NCI-H2107 treated with DMSO at 0.1 percent for 48 hours (cell line): ENCODE data around the gene HMGB1.

Source experiments
- DNase-seq: peaks from one replicate; lab custom pipeline; 2025; ENCODE audit not compliant: unreplicated experiment; lab: John Stamatoyannopoulos, UW

The HMGB1 gene

GRCh38 chr13:30435911-30436451 lies 29.8 kb downstream of the HMGB1 start:
- DNase-seq, result no peak

- DNase-seq, result no peak
Measured at GRCh38 chr13:30431269-30431940, 34.3 kb downstream of the HMGB1 start.

GRCh38 chr13:30429721-30430694 lies 35.7 kb downstream of the HMGB1 start:
- DNase-seq, result no peak

- DNase-seq, result no peak
Measured at GRCh38 chr13:30429235-30429634, 36.5 kb downstream of the HMGB1 start.

GRCh38 chr13:30423891-30424290 lies 41.8 kb downstream of the HMGB1 start:
- no peak for DNase-seq

DNA sequence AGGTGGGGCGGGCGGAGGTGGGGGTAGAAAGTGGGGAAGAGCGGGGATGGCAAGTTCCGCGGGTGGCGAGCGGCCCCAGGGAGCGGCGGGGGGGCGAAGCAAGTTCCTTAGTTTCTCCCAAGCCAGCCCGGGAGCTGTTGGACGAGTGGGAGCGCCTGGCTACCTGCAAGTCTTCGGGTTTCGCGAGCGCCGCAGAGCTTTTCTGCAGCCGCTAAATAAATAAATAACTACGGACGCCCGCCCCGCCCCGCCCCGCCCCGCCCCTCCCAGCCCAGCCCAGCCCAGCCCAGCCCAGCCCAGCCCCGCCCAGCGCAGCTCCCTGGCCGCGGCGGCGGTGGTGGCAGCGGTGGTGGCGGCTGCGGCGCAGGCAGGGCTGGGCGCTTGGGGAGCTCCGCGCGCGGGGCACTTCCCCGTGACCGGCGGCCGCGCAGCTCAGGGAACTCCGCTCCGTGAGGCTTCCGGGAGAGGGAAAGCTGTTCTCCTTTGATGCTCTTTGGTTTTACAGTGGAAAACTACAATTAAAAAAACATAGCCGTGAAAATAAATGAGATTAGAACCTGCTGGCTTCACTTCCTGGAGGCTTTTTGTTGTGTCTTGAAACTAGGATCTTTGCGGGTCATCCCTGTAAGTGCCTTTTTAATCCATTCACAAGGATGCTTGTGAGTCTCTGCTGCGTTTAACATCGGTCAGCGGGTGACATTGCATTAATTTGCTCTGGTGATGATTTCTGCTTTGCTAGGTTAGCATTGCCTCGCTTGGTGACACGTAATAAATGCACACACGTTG lies 43.5 kb downstream of the HMGB1 start, which contains the start of gene UBE2L5:
TSS of gene UBE2L5 (plus strand) at position 440 of the 786 bp plus-strand sequence. CDS start 5,498 bp downstream, outside the sequence.
- peak; percentile 34 for DNase-seq

DNA sequence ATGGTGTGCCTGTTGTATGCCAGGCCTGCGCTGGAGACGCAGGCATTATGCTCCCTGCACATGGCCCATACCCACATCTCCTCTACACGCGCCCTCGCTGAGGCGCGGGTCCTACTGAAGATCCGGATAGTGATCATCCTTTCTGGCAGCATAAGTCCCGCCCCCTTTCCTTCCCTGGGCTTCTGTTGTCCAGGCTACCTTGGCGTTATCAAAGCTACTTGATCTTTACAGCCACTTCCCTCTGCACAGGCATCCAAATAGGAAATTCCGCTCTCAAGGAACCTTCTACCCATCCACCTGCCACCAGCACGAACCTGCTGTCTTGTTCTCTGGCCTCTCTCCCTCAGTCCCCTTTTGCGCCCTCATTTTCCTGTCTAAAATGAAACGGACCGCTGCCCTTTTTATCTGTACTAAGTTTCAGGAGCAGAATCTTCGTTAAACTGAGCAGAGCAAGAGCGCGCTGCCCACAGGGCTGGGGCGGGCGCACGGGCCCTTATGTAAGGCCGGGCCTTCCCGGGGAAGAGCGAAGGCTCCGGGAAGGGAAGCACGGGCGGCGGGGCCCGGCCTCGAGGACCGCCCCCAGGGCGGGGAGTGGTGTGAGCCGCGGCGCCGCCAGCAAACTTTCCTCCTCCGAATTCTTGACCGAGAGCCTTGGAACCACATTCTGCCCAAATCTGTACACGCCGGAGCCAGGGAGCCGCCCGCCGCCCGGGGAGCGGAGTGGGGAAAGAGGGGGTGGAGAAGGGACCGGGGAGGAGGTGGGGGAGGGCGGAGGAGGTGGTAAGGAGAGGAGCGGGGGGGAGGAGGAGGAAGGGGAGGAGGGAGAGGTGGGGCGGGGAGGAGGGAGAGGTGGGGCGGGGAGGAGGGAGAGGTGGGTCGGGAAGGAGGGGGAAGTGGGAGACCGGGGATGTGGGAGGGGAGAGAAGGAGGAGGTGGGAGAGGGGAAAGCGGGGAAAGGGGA lies 44.4 kb downstream of the HMGB1 start:
- no peak for DNase-seq

DNA sequence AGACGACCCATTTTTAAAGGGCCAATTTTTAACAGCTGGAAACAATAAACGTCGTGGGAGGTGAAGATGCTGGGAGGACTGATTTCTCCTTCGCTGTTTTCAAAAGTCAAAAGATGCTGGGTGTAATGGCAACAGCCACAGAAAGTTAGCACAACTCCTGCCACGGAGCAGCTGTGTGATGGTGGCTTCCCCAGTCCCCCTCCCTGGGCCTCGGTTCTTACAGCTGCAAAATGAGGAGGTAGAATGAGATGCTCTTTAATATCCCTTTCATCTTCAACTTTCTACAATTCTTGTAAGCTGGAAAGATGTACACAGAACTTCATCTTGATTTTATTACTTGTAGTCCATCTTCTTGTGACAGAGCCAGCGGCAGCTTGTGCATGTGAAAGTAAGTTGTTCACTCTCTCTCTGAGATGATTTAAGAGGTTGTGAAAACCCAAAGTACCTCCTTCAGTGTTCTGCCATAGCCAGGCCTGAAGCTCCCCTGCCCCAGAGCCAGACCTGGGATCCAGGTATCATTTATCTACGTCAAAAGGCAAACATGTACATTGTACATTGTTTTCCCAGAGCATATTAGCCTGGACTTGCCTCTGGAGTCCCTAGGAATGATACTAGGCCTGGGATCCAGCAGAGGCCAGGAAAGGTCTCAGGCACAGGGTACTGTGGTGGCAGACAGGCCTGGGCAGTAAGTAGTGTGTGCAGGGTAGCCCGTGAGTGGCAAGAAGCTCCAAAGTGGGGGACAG lies 46.8 kb downstream of the HMGB1 start:
- no peak for DNase-seq

- DNase-seq, result no peak
Measured at GRCh38 chr13:30418075-30418716, 47.5 kb downstream of the HMGB1 start.

- DNase-seq, result no peak
Measured at GRCh38 chr13:30416471-30416870, 49.3 kb downstream of the HMGB1 start.

- DNase-seq, result no peak
Measured at GRCh38 chr13:30415430-30416030, 50.2 kb downstream of the HMGB1 start.

DNA sequence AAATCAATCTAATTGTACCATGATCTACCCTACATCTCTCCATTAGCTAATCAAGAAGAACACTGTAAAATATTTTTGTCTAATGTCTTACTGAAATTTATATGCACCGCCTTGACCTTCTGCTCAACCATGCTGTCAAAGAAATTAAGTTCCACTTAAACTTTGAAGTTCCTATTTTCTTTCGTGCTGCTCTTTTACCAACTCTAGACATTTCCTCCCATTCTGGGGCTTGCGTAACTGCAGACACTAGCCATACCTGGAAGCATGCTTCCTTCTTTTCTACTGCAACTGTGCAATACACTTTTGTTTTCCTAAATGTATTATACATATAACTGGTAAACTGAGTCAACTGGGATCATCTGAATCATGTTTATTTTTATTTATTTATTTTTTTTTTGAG lies 51.9 kb downstream of the HMGB1 start:
- no peak for DNase-seq

- no peak for DNase-seq
Measured at GRCh38 chr13:30412346-30412745, 53.4 kb downstream of the HMGB1 start.

DNA sequence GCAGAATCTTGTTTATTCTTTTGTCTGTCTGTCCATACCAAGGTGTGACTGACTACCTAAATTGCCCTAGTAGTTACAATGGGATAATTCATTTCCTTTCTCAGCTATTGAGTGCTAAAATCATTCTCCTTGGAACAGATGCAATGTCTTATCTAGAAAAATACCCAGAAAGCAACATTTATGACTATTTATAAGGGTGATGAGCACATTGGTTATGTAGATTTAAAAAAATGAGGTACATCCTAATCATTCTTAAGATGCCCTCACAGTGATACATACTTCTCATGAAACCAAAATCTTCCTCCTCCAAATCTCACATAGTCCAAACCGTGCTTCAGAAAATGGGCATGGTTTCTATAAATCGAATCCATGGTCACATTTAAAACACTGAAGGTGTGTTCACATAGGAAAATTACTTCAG lies 55.0 kb downstream of the HMGB1 start:
- DNase-seq, result no peak

DNA sequence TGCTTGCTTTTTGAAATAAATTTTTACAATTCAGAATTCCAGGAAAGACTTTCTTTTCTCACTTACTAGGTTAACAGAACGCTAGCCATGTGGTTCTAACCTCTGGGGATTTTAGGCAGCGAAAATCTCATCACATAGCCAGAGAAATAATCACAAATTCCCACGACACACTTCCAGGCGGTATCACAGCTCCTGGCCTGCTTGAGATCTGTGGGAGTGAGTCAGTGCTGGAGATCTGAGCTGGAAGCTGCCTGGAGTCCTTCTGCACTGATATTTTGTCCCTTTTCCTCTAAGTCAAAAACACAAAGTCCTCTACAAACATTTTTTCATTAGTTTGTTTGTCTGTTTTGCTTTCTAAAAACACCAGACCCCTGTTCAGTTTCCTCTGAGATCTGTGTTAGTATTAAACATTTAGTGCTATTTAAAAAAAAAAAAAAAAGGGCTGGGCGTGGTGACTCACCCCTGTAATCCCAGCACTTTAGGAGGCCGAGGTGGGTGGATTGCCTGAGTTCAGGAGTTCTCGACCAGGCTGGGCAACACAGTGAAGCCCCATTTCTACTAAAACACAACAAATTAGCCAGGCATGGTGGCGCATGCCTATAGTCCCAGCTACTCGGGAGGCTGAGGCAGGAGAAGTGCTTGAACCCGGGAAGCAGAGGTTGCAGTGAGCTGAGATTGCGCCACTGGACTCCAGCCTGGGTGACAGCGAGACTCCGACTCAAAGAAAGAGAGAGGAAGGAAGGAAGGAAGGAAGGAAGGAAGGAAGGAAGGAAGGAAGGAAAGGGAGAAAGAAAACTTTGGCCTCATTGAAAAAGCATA lies 55.6 kb downstream of the HMGB1 start:
- DNase-seq, result no peak

DNA sequence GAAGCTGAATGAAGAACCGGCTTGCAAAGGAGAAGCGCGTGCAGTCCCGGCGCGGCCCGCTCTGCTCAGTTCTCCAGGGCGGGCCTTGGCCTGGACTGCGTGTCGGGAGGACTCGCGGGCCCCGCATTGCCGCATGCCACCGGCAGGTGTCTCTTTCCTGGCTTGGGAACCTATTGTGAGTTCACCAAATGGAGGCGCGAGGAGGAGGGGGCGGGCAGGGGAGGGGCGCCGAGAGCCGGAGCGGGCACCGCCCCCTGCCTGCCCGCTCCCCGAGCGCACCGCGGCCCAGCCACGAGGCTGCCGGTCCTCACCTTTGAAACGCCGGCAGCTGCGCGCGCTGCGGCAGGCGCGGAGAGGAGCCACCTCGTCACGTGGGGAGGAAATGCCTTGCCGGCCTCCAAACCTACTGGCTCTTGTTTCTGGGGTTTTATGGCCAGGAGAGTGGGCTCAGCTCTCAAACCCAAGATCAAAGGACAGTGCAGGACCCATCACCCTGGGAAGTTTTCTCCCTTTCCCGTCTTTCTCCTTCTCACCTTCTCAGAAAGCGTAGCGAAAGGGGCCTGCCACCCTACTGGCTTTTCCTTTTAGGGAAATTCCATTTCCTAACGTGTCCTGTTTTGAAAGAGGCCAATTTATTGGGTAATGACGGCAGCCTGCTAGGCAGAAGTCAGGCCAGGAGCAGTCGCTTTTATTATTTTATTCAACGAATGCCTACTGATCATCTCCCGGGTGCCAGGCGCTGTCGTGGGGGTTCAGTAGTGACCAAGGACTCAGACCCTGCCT lies 57.2 kb downstream of the HMGB1 start:
- DNase-seq, result no peak
